Activated naive CD8-positive, alpha-beta T cell treated with anti-CD3 and anti-CD28 coated beads, Interleukin-2, amount 50 U/mL, for 24 hours (primary cell): Measurements from ENCODE around the gene ITGA11.

ENCODE experiments used
- ATAC-seq: fragments of 150-1000 bp; cut with Tn5 transposase; one replicate; pipeline ENCODE4 v1.10.0; 2021
- DNase-seq: peaks from one replicate; pipeline ENCODE4 v3.0.0; 2021
- H3K27ac Mint-ChIP-seq: one replicate; pipeline ENCODE4 v1.8.0; 2021; ENCODE audit warnings: mild to moderate bottlenecking, mixed read lengths
- H3K27me3 Mint-ChIP-seq: one replicate; pipeline ENCODE4 v1.8.0; 2021; ENCODE audit warnings: mixed read lengths
- H3K36me3 Mint-ChIP-seq: one replicate; pipeline ENCODE4 v1.8.0; 2021; ENCODE audit warnings: low read depth, mixed read lengths
- H3K4me1 Mint-ChIP-seq: one replicate; pipeline ENCODE4 v1.8.0; 2021; ENCODE audit warnings: mixed read lengths
- H3K4me3 Mint-ChIP-seq: one replicate; pipeline ENCODE4 v1.8.0; 2021; ENCODE audit warnings: mild to moderate bottlenecking, moderate library complexity, mixed read lengths
- H3K9me3 Mint-ChIP-seq: one replicate; pipeline ENCODE4 v1.8.0; 2021; ENCODE audit warnings: mixed read lengths

The ITGA11 gene

GRCh38 chr15:68274201-68274848 lies 157.6 kb downstream of the ITGA11 start:
- Mint-ChIP-seq H3K27ac (no peak overlapping the region), H3K9me3 (no peaks in the 10 kb centered on the region), H3K4me1 (peaks cover 29% of the 10 kb centered on the region), H3K27me3 (no peaks in the 10 kb centered on the region), H3K36me3 (peaks cover 8% of the 10 kb centered on the region), H3K4me3 (no peak overlapping the region)
- ATAC-seq (no peak), DNase-seq (no peak)

GRCh38 chr15:68272721-68273271 lies 159.2 kb downstream of the ITGA11 start:
- H3K4me3 Mint-ChIP-seq = no peak overlapping the region

GRCh38 chr15:68271854-68272471 lies 160.0 kb downstream of the ITGA11 start:
- Mint-ChIP-seq H3K4me3 (no peak overlapping the region), H3K4me1 (peaks cover 20% of the 10 kb centered on the region), H3K36me3 (no peaks in the 10 kb centered on the region), H3K27me3 (no peaks in the 10 kb centered on the region), H3K9me3 (no peaks in the 10 kb centered on the region), H3K27ac (no peak overlapping the region)
- no peak for ATAC-seq
- DNase-seq = no peak

More at GRCh38 chr15:68272721-68273271, 159.2 kb downstream of the ITGA11 start:
- H3K9me3 Mint-ChIP-seq = no peaks in the 10 kb centered on the region
- ATAC-seq (no peak), DNase-seq (no peak)
- H3K27ac Mint-ChIP-seq = no peak overlapping the region
- no peaks in the 10 kb centered on the region for H3K36me3 Mint-ChIP-seq
- H3K4me1 Mint-ChIP-seq = peaks cover 25% of the 10 kb centered on the region
- no peaks in the 10 kb centered on the region for H3K27me3 Mint-ChIP-seq

- Mint-ChIP-seq H3K4me1 (peaks cover 7% of the 10 kb centered on the region), H3K36me3 (no peaks in the 10 kb centered on the region), H3K4me3 (no peak overlapping the region), H3K9me3 (no peaks in the 10 kb centered on the region), H3K27ac (no peak overlapping the region), H3K27me3 (peaks cover 2% of the 10 kb centered on the region)
- ATAC-seq (no peak), DNase-seq (no peak)
These were observed 163.6 kb downstream of the ITGA11 start for GRCh38 chr15:68268405-68268804.

- no peaks in the 10 kb centered on the region for H3K9me3 Mint-ChIP-seq
- H3K27me3 Mint-ChIP-seq = peaks cover 2% of the 10 kb centered on the region
- H3K36me3 Mint-ChIP-seq = no peaks in the 10 kb centered on the region
These were observed 166.3 kb downstream of the ITGA11 start for GRCh38 chr15:68265674-68266073.

GRCh38 chr15:68265081-68265480 lies 166.9 kb downstream of the ITGA11 start:
- H3K4me1 Mint-ChIP-seq = no peaks in the 10 kb centered on the region
- ATAC-seq = no peak
- H3K4me3 Mint-ChIP-seq = no peak overlapping the region

More at GRCh38 chr15:68265674-68266073, 166.3 kb downstream of the ITGA11 start:
- ATAC-seq (no peak), DNase-seq (no peak)
- Mint-ChIP-seq H3K4me3 (no peak overlapping the region), H3K27ac (no peak overlapping the region), H3K4me1 (no peaks in the 10 kb centered on the region)

GRCh38 chr15:68264282-68264681 lies 167.7 kb downstream of the ITGA11 start:
- peaks cover 2% of the 10 kb centered on the region for H3K27me3 Mint-ChIP-seq
- H3K4me1 Mint-ChIP-seq = no peaks in the 10 kb centered on the region
- ATAC-seq (no peak), DNase-seq (no peak)
- H3K36me3 Mint-ChIP-seq = no peaks in the 10 kb centered on the region
- H3K27ac Mint-ChIP-seq = no peak overlapping the region
- H3K9me3 Mint-ChIP-seq = no peaks in the 10 kb centered on the region
- H3K4me3 Mint-ChIP-seq = no peak overlapping the region

More at GRCh38 chr15:68265081-68265480, 166.9 kb downstream of the ITGA11 start:
- H3K27ac Mint-ChIP-seq = no peak overlapping the region
- no peaks in the 10 kb centered on the region for H3K9me3 Mint-ChIP-seq
- H3K36me3 Mint-ChIP-seq = no peaks in the 10 kb centered on the region
- H3K27me3 Mint-ChIP-seq = peaks cover 2% of the 10 kb centered on the region
- no peak for DNase-seq

GRCh38 chr15:68262514-68263356 lies 169.2 kb downstream of the ITGA11 start:
- H3K27ac Mint-ChIP-seq = no peak overlapping the region
- H3K9me3 Mint-ChIP-seq = no peaks in the 10 kb centered on the region
- no peak overlapping the region for H3K4me3 Mint-ChIP-seq
- DNase-seq (no peak), ATAC-seq (no peak)
- H3K4me1 Mint-ChIP-seq = peaks cover 5% of the 10 kb centered on the region
- peaks cover 2% of the 10 kb centered on the region for H3K27me3 Mint-ChIP-seq
- H3K36me3 Mint-ChIP-seq = no peaks in the 10 kb centered on the region

GRCh38 chr15:68261980-68262379 lies 170.0 kb downstream of the ITGA11 start:
- ATAC-seq = no peak
- H3K9me3 Mint-ChIP-seq = no peaks in the 10 kb centered on the region
- peaks cover 7% of the 10 kb centered on the region for H3K4me1 Mint-ChIP-seq
- no peaks in the 10 kb centered on the region for H3K36me3 Mint-ChIP-seq
- no peak overlapping the region for H3K27ac Mint-ChIP-seq
- no peak overlapping the region for H3K4me3 Mint-ChIP-seq
- H3K27me3 Mint-ChIP-seq = peaks cover 2% of the 10 kb centered on the region
- no peak for DNase-seq

- Mint-ChIP-seq H3K4me1 (peaks cover 9% of the 10 kb centered on the region), H3K27ac (no peak overlapping the region), H3K27me3 (peaks cover 2% of the 10 kb centered on the region), H3K4me3 (no peak overlapping the region), H3K36me3 (no peaks in the 10 kb centered on the region), H3K9me3 (no peaks in the 10 kb centered on the region)
- DNase-seq (no peak), ATAC-seq (no peak)
These were observed 170.7 kb downstream of the ITGA11 start for GRCh38 chr15:68261241-68261640.

GRCh38 chr15:68259883-68260282 lies 172.1 kb downstream of the ITGA11 start:
- Mint-ChIP-seq H3K36me3 (no peaks in the 10 kb centered on the region), H3K27ac (no peak overlapping the region)

GRCh38 chr15:68258692-68259091 lies 173.3 kb downstream of the ITGA11 start:
- H3K27ac Mint-ChIP-seq = no peak overlapping the region
- peak; percentile 89 for ATAC-seq
- no peak overlapping the region for H3K4me3 Mint-ChIP-seq
- peaks cover 4% of the 10 kb centered on the region for H3K27me3 Mint-ChIP-seq
- no peaks in the 10 kb centered on the region for H3K9me3 Mint-ChIP-seq
- peak; percentile 24 for DNase-seq
- no peaks in the 10 kb centered on the region for H3K36me3 Mint-ChIP-seq
- peaks cover 9% of the 10 kb centered on the region for H3K4me1 Mint-ChIP-seq

More at GRCh38 chr15:68259883-68260282, 172.1 kb downstream of the ITGA11 start:
- ATAC-seq = no peak
- Mint-ChIP-seq H3K4me3 (no peak overlapping the region), H3K4me1 (peaks cover 9% of the 10 kb centered on the region), H3K9me3 (no peaks in the 10 kb centered on the region), H3K27me3 (peaks cover 5% of the 10 kb centered on the region)
- DNase-seq = no peak

GRCh38 chr15:68256675-68257450 lies 175.1 kb downstream of the ITGA11 start:
- Mint-ChIP-seq H3K27ac (no peak overlapping the region), H3K9me3 (no peaks in the 10 kb centered on the region), H3K36me3 (no peaks in the 10 kb centered on the region), H3K27me3 (peaks cover 6% of the 10 kb centered on the region), H3K4me3 (peak overlapping the region; percentile 40), H3K4me1 (peaks cover 9% of the 10 kb centered on the region)
- peak; percentile 73 for DNase-seq
- ATAC-seq = peak; percentile 71
